Measurements from ENCODE around the gene PHF19. TPM values are rescaled to one million over a fixed set of nuclear protein-coding genes. Genes with fewer than 3 reads are reported as not detected.

PHF19 gene
- total RNA-seq, 1 experiment from 2014 or later = 62.8 TPM

Other genes starting within 250 kb of the PHF19 start
- 6.4 and 15.0 TPM in 2 replicates for gene MEGF9, start 162.7 kb downstream of the PHF19 start, total RNA-seq (2014; rRNA removed; shearing (Covaris generic))
- gene FBXW2, start 83.8 kb downstream of the PHF19 start, total RNA-seq (2014; rRNA removed; shearing (Covaris generic)) = 31.7 and 34.7 TPM in 2 replicates
- gene PSMD5, start 34.3 kb downstream of the PHF19 start, total RNA-seq (2014; rRNA removed; shearing (Covaris generic)) = 58.3 and 61.6 TPM in 2 replicates
- 4.9 and 5.7 TPM in 2 replicates for gene TRAF1, start 49.6 kb upstream of the PHF19 start, total RNA-seq (2014; rRNA removed; shearing (Covaris generic))
- 3.4 and 5.6 TPM in 2 replicates for gene C5, start 173.1 kb upstream of the PHF19 start, total RNA-seq (2014; rRNA removed; shearing (Covaris generic))
- 10.1 and 11.1 TPM in 2 replicates for gene CNTRL, start 197.8 kb upstream of the PHF19 start, total RNA-seq (2014; rRNA removed; shearing (Covaris generic))